Adrenal gland (tissue), 12 donors: ENCODE results near the gene ERVMER34-1. TPM values are rescaled to one million over a fixed set of nuclear protein-coding genes. Genes with fewer than 3 reads are reported as not detected.

Experiments
- DNase-seq, 7 donors: peaks; one replicate each; pipeline ENCODE4 v3.0.0-alpha.2; 2019 to 2020
- H3K27ac ChIP-seq, 5 donors: fragments of 200-600 bp; sonication (generic) in 4 of 5; 1 replicate in 3 of 5; 2 replicates in 2 of 5; pipeline versions ENCODE4 v1.5.1 to v1.8.0; 2016 to 2020; ENCODE audit warnings: mild to moderate bottlenecking in 1 of 5
- H3K27me3 ChIP-seq: fragments of 200-600 bp; 2 replicates; pipeline ENCODE4 v1.8.0; 2021
- H3K36me3 ChIP-seq, 2 donors: fragments of 200-600 bp; replicated peaks in 1 of 2; 1 replicate in 1 of 2; 2 replicates in 1 of 2; pipeline versions ENCODE4 v1.5.1 to v1.8.0; 2018 to 2022
- H3K4me1 ChIP-seq, 2 donors: fragments of 200-600 bp; replicated peaks in 1 of 2; 1 replicate in 1 of 2; 2 replicates in 1 of 2; pipeline versions ENCODE4 v1.5.1 to v1.8.0; 2018 to 2021
- H3K4me3 ChIP-seq, 4 donors: fragments of 200-600 bp; sonication (generic) in 3 of 4; one replicate each; pipeline ENCODE4 v1.5.1; 2016 to 2018
- H3K9me3 ChIP-seq, 3 donors: fragments of 200-600 bp; sonication (generic) in 1 of 3; replicated peaks in 1 of 3; 1 replicate in 2 of 3; 2 replicates in 1 of 3; pipeline versions ENCODE4 v1.5.1 to v1.8.0; 2016 to 2021
- POLR2A ChIP-seq, 2 donors: fragments of 450-650 bp; IDR thresholded peaks; one replicate each; pipeline ENCODE4 v1.6.1; 2017; ENCODE audit warnings: antibody characterized with exemption in 2 of 2, mild to moderate bottlenecking in 2 of 2, moderate library complexity in 1 of 2
- WGBS, 4 donors: extraction: QIAGEN DNeasy Blood & Tissue Kit in 2 of 4; methylation state at CpG; one replicate each; pipeline versions ENCODE4 v1.1.5 to v1.1.7; 2013 to 2017; 5-methylcytosine and 5-hydroxymethylcytosine counted together
- intact Hi-C, 2 donors: fragments of 100-400 bp; cut with DNase I; formaldehyde crosslinking; loops; one replicate each; pipeline versions ENCODE4 v1.14.1 to v1.15.0; 2022 to 2023
- polyA plus RNA-seq, 3 donors: library from polyadenylated mRNA; stranded (reverse); fragments of 200-250 nt in 2 of 3; fragments of 350-450 nt in 1 of 3; fragmentation: Illumina TruSeq in 1 of 3; extraction: RNeasy Lipid Tissue Mini Kit (QIAGEN cat#74804) in 1 of 3; gene quantifications; one replicate each; pipeline ENCODE4 v1.2.3, GENCODE V29; 2013 to 2014
- total RNA-seq, 9 donors: library from RNA; depleted of rRNA in 4 of 9; stranded (reverse); fragments of >200 nt in 4 of 9; fragments of 120-200 nt in 1 of 9; fragmentation: NEBNext Ultra II Directional in 1 of 9; extraction: Animal tissue kit (Norgen Biotek cat#: 25700) in 1 of 9; gene quantifications; one replicate each; pipeline versions ENCODE4 v1.1.0 to v1.2.4, GENCODE V29; 2013 to 2023
- TF ChIP-seq, protein P1 (sequence below), 6 experiments: fragments of 450-650 bp in 4 of 6; fragments of 200-600 bp in 2 of 6; sonication (generic) in 1 of 6; IDR thresholded peaks; 1 replicate in 5 of 6; 2 replicates in 1 of 6; pipeline versions ENCODE4 v1.5.1 to v1.8.0; 2016 to 2021; ENCODE audit warnings: antibody characterized with exemption in 6 of 6, mild to moderate bottlenecking in 2 of 6, moderate library complexity in 1 of 6
- donor health status: healthy with polysubstance abuse.
- donor health status: Bipolar disorder and iron deficiency.
- donor health status: DM: yes; HTN: yes; CAD: no.
- donor health status: DM: no; HTN: no; CAD: no.
- donor health status: DM: no; HTN: no; CAD: no.
- donor health status: DM: yes; HTN: yes; CAD: no.

The ERVMER34-1 gene
- total and polyA plus RNA-seq, 12 donors = 0.28 to 2.1 (median 0.97) TPM

DNA sequence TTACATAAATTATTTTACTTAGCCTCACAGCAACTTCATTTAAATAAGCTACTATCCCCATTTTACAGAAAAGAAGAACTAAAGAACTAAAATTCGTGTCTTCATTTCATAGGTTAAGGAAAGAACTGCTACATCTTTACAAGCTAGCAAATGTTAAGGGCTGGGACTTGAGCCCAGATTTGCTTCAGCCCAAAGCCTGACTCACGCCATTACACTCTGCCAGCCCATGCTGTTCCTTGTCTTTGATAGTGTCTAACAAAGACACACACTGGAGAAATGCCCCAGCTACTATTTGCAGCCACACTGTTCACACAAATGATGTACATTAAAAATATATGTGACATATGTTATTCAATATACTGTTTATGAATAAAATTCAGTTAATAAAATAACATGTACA is 29.0 kb upstream of the ERVMER34-1 start:
- Histone ChIP-seq H3K9me3 (no peaks in the 10 kb centered on the region), H3K27ac (no peak overlapping the region), H3K36me3 (no peaks in the 10 kb centered on the region), H3K4me3 (no peak overlapping the region), H3K27me3 (no peaks in the 10 kb centered on the region), H3K4me1 (no peaks in the 10 kb centered on the region)
- peak; percentile 19 to 61 (median 31) for DNase-seq
- WGBS, 4 donors = 39 to 54% (median 46%) methylated on average over 2 of the region's 2 CpGs
- intact Hi-C loops = no loop called here
- TF ChIP-seq, protein P1, sequence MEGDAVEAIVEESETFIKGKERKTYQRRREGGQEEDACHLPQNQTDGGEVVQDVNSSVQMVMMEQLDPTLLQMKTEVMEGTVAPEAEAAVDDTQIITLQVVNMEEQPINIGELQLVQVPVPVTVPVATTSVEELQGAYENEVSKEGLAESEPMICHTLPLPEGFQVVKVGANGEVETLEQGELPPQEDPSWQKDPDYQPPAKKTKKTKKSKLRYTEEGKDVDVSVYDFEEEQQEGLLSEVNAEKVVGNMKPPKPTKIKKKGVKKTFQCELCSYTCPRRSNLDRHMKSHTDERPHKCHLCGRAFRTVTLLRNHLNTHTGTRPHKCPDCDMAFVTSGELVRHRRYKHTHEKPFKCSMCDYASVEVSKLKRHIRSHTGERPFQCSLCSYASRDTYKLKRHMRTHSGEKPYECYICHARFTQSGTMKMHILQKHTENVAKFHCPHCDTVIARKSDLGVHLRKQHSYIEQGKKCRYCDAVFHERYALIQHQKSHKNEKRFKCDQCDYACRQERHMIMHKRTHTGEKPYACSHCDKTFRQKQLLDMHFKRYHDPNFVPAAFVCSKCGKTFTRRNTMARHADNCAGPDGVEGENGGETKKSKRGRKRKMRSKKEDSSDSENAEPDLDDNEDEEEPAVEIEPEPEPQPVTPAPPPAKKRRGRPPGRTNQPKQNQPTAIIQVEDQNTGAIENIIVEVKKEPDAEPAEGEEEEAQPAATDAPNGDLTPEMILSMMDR (IDR thresholded peaks at IDR 0.05) = no peak
- TF ChIP-seq POLR2A (IDR thresholded peaks at IDR 0.05) = no peak

DNA sequence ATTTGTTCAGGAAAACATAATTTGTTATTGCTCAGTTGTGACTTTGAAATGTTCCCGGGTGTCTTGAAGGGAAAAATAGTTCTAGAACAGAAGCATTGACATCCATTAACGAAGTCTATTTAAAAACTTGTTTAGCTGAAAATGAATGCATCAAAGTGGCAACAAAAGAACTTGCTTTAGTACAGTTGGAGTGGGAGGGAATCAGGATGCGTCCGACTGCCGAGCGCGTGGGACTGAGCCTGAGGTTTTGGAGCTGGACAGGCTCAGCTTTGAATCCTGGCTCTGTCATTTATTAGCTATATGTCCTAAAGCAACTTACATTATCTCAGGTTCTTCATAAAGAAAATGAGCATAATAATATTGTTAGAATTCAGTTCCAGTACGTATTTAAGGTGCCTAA is 9.0 kb upstream of the ERVMER34-1 start:
- intact Hi-C loops = no loop called here
- no peak for DNase-seq
- Histone ChIP-seq H3K9me3 (no peaks in the 10 kb centered on the region), H3K36me3 (no peaks in the 10 kb centered on the region), H3K4me1 (no peaks in the 10 kb centered on the region), H3K4me3 (no peak overlapping the region), H3K27me3 (no peaks in the 10 kb centered on the region), H3K27ac (no peak overlapping the region)
- WGBS, 4 donors = 86 to 90% (median 88%) methylated on average over 8 of the region's 8 CpGs
- TF ChIP-seq POLR2A (IDR thresholded peaks at IDR 0.05) = no peak
- TF ChIP-seq, protein P1 (IDR thresholded peaks at IDR 0.05) = no peak

DNA sequence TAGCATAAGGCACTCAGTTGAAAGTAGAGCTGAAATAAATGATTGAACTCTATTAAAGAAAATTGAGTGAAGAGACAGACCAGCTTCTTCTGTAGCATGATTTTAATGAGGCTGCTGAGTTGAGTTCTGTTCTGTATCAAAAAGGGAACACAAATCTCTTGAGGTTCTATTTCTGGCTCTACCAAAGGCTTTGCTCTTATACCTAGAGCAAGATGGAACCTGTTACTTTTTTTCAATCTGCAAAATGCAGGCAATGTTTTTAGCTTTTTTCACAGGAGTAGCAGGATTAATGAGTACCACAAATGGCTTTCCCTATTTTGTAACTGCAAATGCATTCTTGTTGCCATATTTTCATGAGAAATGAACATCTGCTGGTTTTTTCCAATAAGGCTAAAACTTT is 4.2 kb upstream of the ERVMER34-1 start:
- Histone ChIP-seq H3K9me3 (no peaks in the 10 kb centered on the region), H3K27ac (no peak overlapping the region), H3K27me3 (no peaks in the 10 kb centered on the region), H3K4me1 (peaks cover 4 to 10% of the 10 kb centered on the region in 2 donors), H3K36me3 (no peaks in the 10 kb centered on the region), H3K4me3 (no peak overlapping the region)
- TF ChIP-seq, protein P1 (IDR thresholded peaks at IDR 0.05) = no peak
- no peak for TF ChIP-seq POLR2A (IDR thresholded peaks at IDR 0.05)
- intact Hi-C loops = no loop called here
- DNase-seq = no peak

DNA sequence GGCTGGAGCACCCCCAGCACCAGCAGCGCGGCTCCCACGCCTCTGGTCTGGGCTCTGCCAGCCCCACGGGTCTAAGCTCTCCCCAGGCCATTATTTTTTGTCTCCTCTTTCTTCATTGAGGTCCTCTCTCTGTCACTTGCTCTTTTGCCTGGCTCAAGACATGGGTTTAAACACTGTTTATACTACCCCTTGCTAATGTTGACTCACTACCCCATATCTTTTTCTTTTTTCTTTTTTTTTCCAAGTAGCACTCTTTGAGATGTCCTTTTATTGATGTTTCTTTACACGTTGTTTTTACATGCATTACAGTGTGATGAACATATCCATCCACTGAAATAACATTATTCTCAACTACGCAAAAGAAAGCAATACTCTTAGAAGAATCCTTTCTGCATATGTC is 1.7 kb upstream of the ERVMER34-1 start:
- intact Hi-C loops = no loop called here
- no peak for TF ChIP-seq POLR2A (IDR thresholded peaks at IDR 0.05)
- TF ChIP-seq, protein P1 (IDR thresholded peaks at IDR 0.05) = no peak
- Histone ChIP-seq H3K27me3 (no peaks in the 10 kb centered on the region), H3K27ac (no peak overlapping the region), H3K4me3 (no peak overlapping the region), H3K4me1 (peaks cover 4 to 10% of the 10 kb centered on the region in 2 donors), H3K36me3 (no peaks in the 10 kb centered on the region), H3K9me3 (no peaks in the 10 kb centered on the region)
- WGBS, 4 donors = 88 to 92% (median 90%) methylated on average over 6 of the region's 6 CpGs
- DNase-seq = no peak
